Progenitor cell of endocrine pancreas (in vitro differentiated cells): ENCODE measurements around the gene CLDN12. TPM values are rescaled to one million over a fixed set of nuclear protein-coding genes. Genes with fewer than 3 reads are reported as not detected.

Experiments used
- DNase-seq: peaks from one replicate; pipeline ENCODE4 v3.0.0; 2021; ENCODE audit warnings: low spot score; ENCODE audit not compliant: unreplicated experiment
- H3K27ac Mint-ChIP-seq: 2 replicates; pipeline ENCODE4 v1.8.0; 2021; ENCODE audit warnings: mild to moderate bottlenecking, moderate library complexity, mixed read lengths
- H3K27me3 Mint-ChIP-seq: 2 replicates; pipeline ENCODE4 v1.8.0; 2021; ENCODE audit warnings: mixed read lengths
- H3K36me3 Mint-ChIP-seq: 2 replicates; pipeline ENCODE4 v1.8.0; 2022; ENCODE audit warnings: mixed read lengths; ENCODE audit not compliant: insufficient read depth
- H3K4me1 Mint-ChIP-seq: 2 replicates; pipeline ENCODE4 v1.8.0; 2021; ENCODE audit warnings: low read depth, mixed read lengths
- H3K4me3 Mint-ChIP-seq: 2 replicates; pipeline ENCODE4 v1.8.0; 2021; ENCODE audit warnings: low read depth, mild to moderate bottlenecking, moderate library complexity, mixed read lengths
- H3K9me3 Mint-ChIP-seq: 2 replicates; pipeline ENCODE4 v1.8.0; 2021; ENCODE audit warnings: low read depth, mixed read lengths
- CTCF ChIP-seq: fragments of 200-600 bp; sonication (generic); IDR thresholded peaks from one replicate; pipeline ENCODE4 v1.5.0; 2021; ENCODE audit warnings: antibody characterized with exemption, mild to moderate bottlenecking; ENCODE audit not compliant: unreplicated experiment
- total RNA-seq: library from RNA; stranded (reverse); gene quantifications from 2 replicates; pipeline ENCODE4 v1.2.1, GENCODE V29; 2021

CLDN12 gene
- total RNA-seq, 1 donor from 2014 or later: 56.6 TPM

DNA sequence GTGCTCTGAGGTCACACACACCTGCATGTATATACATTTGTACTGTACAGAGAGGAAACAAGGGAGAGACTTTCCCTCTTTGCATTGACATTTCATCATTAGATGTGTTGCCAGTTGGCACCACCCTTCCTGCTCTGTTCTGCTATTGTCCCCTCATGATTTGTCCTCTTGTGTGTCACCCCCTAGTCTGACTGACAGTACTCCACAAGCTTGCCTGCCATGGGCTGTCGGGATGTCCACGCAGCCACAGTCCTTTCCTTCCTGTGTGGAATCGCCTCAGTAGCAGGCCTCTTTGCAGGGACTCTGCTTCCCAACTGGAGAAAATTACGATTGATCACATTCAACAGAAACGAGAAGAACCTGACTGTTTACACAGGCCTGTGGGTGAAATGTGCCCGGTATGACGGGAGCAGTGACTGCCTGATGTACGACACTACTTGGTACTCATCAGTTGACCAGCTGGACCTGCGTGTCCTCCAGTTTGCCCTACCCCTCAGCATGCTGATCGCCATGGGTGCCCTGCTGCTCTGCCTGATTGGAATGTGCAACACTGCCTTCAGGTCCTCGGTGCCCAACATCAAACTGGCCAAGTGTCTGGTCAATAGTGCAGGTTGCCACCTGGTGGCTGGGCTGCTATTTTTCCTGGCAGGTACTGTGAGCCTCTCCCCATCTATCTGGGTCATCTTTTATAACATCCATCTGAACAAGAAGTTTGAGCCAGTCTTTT lies 9.4 kb downstream of the CLDN12 start:
- H3K9me3 Mint-ChIP-seq: no peaks in the 10 kb centered on the region
- H3K27ac Mint-ChIP-seq: no peak overlapping the region
- no peaks in the 10 kb centered on the region for H3K27me3 Mint-ChIP-seq
- peaks cover 3% of the 10 kb centered on the region for H3K4me1 Mint-ChIP-seq
- H3K4me3 Mint-ChIP-seq: no peak overlapping the region
- peak; percentile 34 for TF ChIP-seq CTCF
- DNase-seq: no peak
- peaks cover 16% of the 10 kb centered on the region for H3K36me3 Mint-ChIP-seq

DNA sequence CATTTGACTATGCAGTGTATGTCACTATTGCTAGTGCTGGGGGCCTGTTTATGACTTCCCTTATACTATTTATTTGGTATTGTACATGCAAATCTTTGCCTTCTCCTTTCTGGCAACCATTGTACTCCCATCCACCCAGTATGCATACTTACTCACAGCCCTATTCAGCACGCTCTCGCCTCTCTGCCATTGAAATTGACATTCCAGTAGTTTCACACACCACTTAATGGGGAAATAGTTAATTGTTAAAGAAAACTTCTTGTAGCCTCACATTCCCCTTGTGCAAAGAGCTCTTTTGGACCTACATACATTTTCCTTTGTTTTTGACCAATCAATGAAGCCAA lies 9.9 kb downstream of the CLDN12 start:
- Mint-ChIP-seq H3K9me3 (no peaks in the 10 kb centered on the region), H3K4me3 (no peak overlapping the region), H3K36me3 (peaks cover 14% of the 10 kb centered on the region), H3K27ac (no peak overlapping the region), H3K4me1 (peaks cover 1% of the 10 kb centered on the region), H3K27me3 (no peaks in the 10 kb centered on the region)
- DNase-seq: no peak
- TF ChIP-seq CTCF: no peak

- no peak for TF ChIP-seq CTCF
- DNase-seq: no peak
- Mint-ChIP-seq H3K27me3 (no peaks in the 10 kb centered on the region), H3K4me3 (no peak overlapping the region), H3K27ac (no peak overlapping the region), H3K36me3 (no peaks in the 10 kb centered on the region), H3K9me3 (no peaks in the 10 kb centered on the region), H3K4me1 (no peaks in the 10 kb centered on the region)
Measured at GRCh38 chr7:90421651-90422050, 18.4 kb downstream of the CLDN12 start.

DNA sequence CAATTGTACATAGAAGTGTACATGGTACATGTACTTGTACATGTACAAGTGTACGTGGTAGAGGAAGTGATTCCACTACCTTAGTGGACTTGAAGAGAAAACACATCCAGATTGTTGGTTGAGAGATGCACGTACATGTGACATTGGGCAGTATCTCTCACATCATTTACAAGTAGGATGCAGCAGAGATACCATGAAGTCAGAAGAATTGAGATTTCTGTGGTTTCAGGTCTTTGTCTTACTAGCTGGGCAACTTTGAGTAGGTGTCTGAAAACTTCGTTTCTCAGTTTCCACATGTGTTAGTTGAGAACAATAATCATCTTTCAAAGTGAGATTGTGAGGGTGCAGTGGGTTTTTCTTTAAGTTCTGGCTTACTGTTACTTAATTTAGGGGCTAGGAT lies 21.5 kb downstream of the CLDN12 start:
- DNase-seq: no peak
- Mint-ChIP-seq H3K4me1 (no peaks in the 10 kb centered on the region), H3K27me3 (no peaks in the 10 kb centered on the region), H3K4me3 (no peak overlapping the region), H3K36me3 (no peaks in the 10 kb centered on the region), H3K9me3 (no peaks in the 10 kb centered on the region), H3K27ac (no peak overlapping the region)
- no peak for TF ChIP-seq CTCF

- TF ChIP-seq CTCF: no peak
- DNase-seq: no peak
- H3K4me1 Mint-ChIP-seq: no peaks in the 10 kb centered on the region
- H3K9me3 Mint-ChIP-seq: no peaks in the 10 kb centered on the region
- no peak overlapping the region for H3K27ac Mint-ChIP-seq
- H3K4me3 Mint-ChIP-seq: no peak overlapping the region
- H3K36me3 Mint-ChIP-seq: no peaks in the 10 kb centered on the region
- H3K27me3 Mint-ChIP-seq: no peaks in the 10 kb centered on the region
Measured at GRCh38 chr7:90425376-90425775, 22.1 kb downstream of the CLDN12 start.
